ENCODE measurements around the gene HOXD11. TPM values are rescaled to one million over a fixed set of nuclear protein-coding genes. Genes with fewer than 3 reads are reported as not detected.

HOXD11 gene
- total and polyA plus RNA-seq, 9 of the 15 experiments (the other 6 are each of a cell fraction or from before 2014, with no cell fraction given), result not detected

DNA sequence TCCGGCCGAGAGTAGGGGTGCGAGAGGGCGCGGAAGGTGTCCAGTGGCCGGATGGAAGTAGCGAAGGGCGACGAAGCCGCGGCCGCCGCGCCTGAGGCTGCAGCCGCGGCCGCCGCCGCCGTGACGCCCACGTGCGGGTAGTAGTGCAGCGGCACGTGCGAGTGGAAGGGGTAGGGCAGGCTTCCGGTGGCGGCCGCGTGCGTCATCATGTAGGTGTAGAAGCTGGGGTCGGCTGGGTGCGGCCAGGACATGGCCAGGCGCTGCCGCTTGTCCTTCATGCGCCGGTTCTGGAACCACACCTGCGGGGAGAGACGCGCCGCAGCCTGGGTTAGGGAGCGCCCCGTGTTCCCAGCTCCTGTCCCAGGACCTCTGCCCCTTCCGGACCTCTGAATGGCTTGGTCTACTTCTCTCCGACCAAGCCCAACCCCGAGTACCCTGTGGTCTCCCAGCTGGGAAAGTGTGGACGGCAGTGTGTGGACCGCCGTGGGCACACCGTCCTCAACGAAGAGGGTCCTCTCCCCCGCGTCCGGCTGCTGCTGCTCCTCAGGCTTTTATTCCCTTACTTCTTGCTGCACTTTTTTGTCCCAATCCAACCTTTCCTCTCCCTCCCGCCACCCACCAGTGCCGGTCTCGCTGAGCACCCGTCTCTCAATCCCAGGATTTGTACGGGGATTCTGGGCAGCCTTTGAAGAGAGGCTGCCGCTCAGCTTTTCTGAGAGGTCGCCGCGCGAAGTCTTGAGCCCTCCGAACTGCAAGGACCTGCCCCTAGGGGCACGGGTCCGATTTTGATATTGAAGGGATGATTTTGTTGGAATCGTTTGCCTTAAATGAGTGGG is 26.3 kb upstream of the HOXD11 start (continued):
- TF ChIP-seq ZNF280A (IDR thresholded peaks at IDR 0.05; ENCODE audit: low read depth, partially characterized antibody), result no peak
- TF ChIP-seq SMAD4 (CRISPR knock-in tag; conservative IDR thresholded peaks at IDR 0.05), result peak; percentile 56; the same call in 1 of the 2 replicates
- TF ChIP-seq, protein P1, sequence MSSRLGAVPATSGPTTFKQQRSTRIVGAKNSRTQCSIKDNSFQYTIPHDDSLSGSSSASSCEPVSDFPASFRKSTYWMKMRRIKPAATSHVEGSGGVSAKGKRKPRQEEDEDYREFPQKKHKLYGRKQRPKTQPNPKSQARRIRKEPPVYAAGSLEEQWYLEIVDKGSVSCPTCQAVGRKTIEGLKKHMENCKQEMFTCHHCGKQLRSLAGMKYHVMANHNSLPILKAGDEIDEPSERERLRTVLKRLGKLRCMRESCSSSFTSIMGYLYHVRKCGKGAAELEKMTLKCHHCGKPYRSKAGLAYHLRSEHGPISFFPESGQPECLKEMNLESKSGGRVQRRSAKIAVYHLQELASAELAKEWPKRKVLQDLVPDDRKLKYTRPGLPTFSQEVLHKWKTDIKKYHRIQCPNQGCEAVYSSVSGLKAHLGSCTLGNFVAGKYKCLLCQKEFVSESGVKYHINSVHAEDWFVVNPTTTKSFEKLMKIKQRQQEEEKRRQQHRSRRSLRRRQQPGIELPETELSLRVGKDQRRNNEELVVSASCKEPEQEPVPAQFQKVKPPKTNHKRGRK (tag; IDR thresholded peaks at IDR 0.05), result peak; percentile 30; the same call in 1 of the 2 replicates
- TF ChIP-seq, protein P2, sequence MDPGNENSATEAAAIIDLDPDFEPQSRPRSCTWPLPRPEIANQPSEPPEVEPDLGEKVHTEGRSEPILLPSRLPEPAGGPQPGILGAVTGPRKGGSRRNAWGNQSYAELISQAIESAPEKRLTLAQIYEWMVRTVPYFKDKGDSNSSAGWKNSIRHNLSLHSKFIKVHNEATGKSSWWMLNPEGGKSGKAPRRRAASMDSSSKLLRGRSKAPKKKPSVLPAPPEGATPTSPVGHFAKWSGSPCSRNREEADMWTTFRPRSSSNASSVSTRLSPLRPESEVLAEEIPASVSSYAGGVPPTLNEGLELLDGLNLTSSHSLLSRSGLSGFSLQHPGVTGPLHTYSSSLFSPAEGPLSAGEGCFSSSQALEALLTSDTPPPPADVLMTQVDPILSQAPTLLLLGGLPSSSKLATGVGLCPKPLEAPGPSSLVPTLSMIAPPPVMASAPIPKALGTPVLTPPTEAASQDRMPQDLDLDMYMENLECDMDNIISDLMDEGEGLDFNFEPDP (CRISPR knock-in tag; IDR thresholded peaks at IDR 0.05), result no peak
- 0 out of 2 replicates have a peak, but pooled peaks have one; percentile 11 for TF ChIP-seq CREB3L1 (IDR thresholded peaks at IDR 0.05; ENCODE audit: borderline replicate concordance, low read depth)
- TF ChIP-seq ERF (CRISPR knock-in tag; IDR thresholded peaks at IDR 0.05), result 0 out of 2 replicates have a peak, but pooled peaks have one; percentile 45

All from K562 (cell line).